GM21786 (cell line): ENCODE measurements around the gene MFN2.

Experiments
- ATAC-seq: cut with Tn5 transposase; IDR thresholded peaks from one replicate; pipeline ENCODE4 v1.9.1; 2021; ENCODE audit not compliant: unreplicated experiment

Gene MFN2

DNA sequence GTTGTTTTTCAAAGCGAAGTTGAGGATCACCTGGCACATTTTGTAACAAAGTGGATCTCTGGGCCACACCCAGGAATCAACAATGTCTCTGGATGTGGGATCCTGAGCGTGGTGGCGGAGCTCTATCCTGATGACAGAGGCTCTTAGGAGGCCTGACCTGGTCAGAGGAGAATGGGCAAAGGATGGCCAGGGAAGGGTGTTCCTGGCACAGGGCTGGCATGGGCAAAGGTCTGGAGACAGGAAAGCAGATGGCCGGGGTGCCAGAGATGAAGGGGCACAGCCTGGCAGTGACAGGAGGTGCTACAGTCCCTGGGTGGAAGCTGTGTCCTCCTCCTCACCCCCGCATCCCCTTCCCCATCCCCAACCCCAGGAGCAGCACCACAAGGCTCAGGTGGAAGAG lies 20.0 kb upstream of the MFN2 start:
- ATAC-seq = no peak

DNA sequence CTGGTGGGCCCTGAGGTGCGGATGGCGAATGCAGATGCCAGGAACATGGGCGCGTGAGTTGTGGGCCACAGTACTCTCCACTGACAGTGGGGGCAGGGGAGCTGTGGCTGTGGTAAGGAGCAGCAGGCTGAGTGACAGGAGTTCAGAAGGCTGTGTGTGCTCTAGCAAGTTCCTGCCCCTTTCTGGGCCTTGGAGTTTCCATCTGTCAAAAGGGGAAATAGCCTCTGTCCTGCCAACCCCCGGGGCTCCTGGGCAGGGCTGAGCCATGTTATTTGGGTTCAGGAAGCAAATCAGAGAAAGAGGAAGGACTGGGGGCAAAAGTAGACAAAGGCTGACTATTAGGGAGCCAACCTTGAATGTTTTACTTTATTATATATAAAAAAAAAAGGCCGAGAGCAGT lies 19.5 kb upstream of the MFN2 start:
- no peak for ATAC-seq

DNA sequence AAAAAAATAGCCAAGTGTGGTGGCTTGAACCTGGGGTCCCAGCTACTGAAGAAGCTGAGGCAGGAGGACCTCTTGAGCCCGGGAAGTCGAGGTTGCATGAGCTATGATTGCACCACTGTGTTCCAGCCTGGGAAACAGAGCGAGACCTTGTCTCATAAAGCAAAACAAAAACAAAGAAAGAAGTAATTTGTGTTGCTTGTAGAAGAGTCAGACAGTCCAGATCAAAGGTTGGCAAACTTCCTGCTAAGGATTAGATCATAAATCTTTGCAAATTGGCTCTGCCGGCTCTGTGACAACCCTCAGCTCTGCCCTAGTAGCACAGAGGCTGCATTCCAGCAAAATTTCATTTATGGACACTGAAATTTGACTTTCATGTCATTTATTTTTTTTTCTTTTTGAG lies 19.0 kb upstream of the MFN2 start:
- ATAC-seq = no peak

GRCh38 chr1:11963622-11964021 lies 16.6 kb upstream of the MFN2 start:
- no peak for ATAC-seq

- ATAC-seq = no peak
These were observed 15.6 kb upstream of the MFN2 start for GRCh38 chr1:11964656-11965055.

GRCh38 chr1:11967028-11967547 lies 13.2 kb upstream of the MFN2 start:
- ATAC-seq = no peak

DNA sequence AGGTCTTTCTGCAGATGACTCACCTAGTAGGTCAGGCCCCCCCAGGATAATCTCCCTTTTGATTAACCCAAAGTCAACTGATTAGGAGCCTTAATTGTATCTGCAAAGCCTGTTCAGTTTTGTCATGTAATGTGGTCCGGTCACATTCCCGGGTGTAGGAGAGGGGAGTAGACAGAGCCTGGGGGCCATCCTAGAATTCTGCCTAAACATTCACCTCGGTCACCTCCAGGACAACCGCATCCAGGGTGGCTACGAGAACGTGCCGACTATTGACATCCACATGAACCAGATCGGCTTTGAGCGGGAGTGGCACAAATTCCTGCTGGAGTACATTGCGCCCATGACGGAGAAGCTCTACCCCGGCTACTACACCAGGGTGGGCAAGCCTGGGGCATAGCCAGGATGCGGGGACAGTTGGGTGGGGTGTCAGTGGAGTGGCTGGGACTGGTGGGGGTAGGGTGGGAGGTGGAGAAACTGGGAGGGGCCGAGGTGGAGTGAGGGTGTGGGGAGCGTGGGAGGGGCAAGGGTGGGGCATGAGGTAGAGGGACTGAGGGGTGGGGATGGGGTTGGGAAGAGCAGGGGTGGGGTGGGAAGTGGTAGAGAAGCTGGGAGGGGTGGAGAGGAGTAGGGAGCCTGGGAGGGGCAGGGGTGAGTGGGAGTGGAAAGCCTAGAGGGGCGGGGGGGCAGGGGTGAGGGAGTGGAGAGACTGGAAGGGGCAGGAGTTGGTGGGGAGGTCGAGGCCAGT lies 9.6 kb upstream of the MFN2 start:
- no peak for ATAC-seq

- ATAC-seq = no peak
These were observed 2.6 kb upstream of the MFN2 start for GRCh38 chr1:11977625-11978024.

- ATAC-seq = no peak
These were observed 1.9 kb upstream of the MFN2 start for GRCh38 chr1:11978301-11978700.

- no peak for ATAC-seq
These were observed 1.0 kb upstream of the MFN2 start for GRCh38 chr1:11979028-11979850.

DNA sequence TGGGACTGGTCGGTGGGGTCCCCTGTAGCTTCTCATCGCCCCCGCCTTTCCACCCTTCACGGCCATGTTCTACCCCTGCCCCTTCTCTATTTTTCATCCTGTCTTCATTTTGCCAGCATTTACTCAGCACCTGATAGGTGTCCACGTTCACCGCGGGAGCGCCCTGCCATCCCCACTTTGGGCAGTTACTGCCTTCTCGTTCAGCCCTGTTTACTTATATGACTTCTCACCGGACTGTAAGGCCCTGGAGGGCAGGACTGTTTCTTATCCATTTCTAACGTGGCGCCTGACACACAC lies 380 bp downstream of the MFN2 start:
- no peak for ATAC-seq

DNA sequence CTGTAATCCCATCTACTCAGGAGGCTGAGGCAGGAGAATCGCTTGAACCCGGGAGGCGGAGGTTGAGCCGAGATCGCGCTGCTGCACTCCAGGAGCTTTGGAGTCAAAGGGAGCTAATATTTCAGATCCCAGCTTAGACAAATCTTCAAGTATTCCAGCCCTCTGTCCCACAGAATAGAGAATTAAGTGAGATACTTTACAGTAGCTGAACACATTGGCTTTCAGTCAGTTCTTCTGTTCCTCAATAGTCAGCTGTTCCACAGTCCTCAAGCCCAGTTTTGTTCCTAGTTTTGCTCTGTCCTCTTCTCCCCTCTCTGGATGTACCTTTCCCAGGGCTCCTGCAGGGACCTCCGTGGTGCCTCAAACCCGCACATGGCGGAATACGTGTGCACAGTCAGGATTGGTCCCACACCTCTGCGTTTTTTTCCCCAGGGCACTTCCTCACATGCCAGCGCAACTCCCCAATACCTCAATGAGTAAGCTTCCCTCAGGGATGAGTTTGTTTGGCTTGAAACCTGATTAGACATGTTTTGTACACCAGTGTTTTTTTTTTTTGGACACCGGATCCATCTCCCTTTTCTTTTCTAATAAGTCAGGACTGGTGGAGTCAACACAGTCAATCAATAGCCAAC lies 1.2 kb downstream of the MFN2 start:
- no peak for ATAC-seq

DNA sequence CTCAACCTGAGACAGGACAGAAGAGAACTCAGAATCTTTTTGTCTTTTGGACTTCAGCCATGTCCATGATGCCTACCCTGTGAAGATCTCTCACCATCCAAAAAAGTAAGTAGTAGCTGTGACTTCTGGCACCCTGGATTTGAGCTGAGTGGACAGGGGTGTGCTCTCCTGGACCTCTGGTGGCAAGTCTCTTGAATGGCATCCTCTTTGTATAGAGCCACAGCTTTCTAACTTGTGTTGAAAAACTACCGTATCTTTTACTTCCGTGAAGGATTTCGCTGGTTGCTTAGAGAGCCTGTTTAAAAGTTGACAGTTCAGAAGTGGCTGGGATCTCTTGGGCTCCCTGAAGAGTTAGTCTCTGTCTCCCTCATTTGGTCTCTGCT lies 1.8 kb downstream of the MFN2 start:
- ATAC-seq = no peak

- no peak for ATAC-seq
These were observed 3.9 kb downstream of the MFN2 start for GRCh38 chr1:11984121-11984520.

GRCh38 chr1:11984576-11984975 lies 4.3 kb downstream of the MFN2 start:
- ATAC-seq = no peak

GRCh38 chr1:11985171-11985570 lies 4.9 kb downstream of the MFN2 start:
- no peak for ATAC-seq

DNA sequence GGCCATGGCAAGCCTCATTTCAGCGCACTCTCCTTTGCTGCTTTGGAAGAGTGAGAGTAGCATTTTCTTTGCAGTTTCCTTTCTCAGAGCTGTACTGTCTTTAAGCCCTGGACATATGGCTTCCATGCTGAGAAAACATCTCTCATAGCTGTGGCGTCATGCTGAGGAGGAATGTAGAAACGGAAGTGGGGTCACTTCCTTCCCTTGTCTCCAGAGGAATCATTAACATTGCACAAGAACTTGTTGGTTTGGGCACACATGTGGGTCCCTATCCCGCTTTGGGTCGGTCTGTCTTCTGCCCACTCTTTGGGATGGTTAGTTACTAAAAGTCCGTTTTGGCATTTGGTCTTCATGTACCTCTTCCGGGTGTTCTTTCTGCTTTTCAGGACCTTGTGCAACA lies 5.6 kb downstream of the MFN2 start:
- no peak for ATAC-seq

DNA sequence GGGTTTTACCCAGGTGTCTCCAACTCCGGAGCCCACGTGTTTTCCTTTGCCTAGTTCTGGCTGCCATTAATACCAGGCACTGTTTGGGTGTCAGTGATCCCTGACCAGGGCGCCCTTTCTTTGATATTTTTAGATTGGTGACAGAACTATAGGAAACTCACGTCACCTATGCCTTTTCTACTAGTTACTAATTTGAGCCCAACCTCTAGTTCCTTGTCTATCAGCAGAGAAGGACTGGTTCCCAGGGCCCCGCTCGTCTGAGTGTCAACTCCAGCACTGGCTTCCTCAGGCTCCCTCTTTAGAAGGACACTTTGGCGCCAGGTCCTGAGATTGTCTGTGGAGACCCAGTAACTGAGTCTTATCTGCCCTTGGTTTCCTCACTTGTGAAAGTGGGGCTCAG lies 9.4 kb downstream of the MFN2 start:
- no peak for ATAC-seq

- ATAC-seq = no peak
These were observed 10.2 kb downstream of the MFN2 start for GRCh38 chr1:11990303-11991032.

GRCh38 chr1:11991969-11992676 lies 11.9 kb downstream of the MFN2 start:
- ATAC-seq = no peak
